ENCODE data around the gene ERLIN1. TPM values are rescaled to one million over a fixed set of nuclear protein-coding genes. Genes with fewer than 3 reads are reported as not detected.

The ERLIN1 gene
- total RNA-seq, 1 donor from 2014 or later: 35.7 TPM

DNA sequence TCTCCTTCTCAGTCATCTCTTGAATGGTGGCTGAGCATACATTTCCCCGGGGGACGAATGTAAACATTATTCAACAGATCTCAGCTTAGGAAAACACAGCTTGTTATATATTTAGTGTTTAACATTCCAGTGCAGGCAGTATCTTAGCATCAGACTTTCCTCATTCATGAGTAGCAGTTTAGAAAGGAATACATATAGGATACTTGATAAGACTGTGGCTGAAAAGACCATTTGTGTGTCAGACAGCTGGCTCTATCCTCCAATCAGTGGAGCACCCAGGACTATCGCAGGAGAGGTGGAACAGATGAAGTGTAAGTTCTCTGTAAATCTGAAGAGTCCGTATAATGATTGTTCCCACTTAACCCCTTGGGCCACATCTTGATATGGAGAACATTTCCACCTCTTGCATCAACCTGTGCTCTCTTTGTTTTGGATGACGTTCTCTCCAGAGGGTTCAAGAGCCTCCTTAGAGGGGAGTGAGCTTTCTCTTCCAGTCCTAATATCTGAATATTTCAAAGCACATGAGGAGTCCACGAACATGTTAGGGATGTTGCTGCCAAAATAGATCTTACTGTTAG, 34.0 kb downstream of the ERLIN1 start:
- no peaks in the 10 kb centered on the region for H3K4me1 ChIP-seq
- no peak overlapping the region for H3K9ac ChIP-seq
- no peaks in the 10 kb centered on the region for H3K79me2 ChIP-seq (ENCODE audit: low read depth)
- Mint-ChIP-seq H3K27ac (no peak overlapping the region), H3K27me3 (ENCODE audit: insufficient read depth, low read depth) (no peaks in the 10 kb centered on the region), H3K4me1 (peaks cover 5% of the 10 kb centered on the region), H3K9me3 (no peaks in the 10 kb centered on the region), H3K4me3 (no peak overlapping the region), H3K36me3 (peaks cover 17% of the 10 kb centered on the region)
- no peak overlapping the region for H2AFZ ChIP-seq (replicated peaks)
- H3F3A ChIP-seq (ENCODE audit: low read depth): peaks cover 4% of the 10 kb centered on the region
- H3K27ac ChIP-seq: no peak overlapping the region
- TF ChIP-seq CTCF (IDR thresholded peaks at IDR 0.05) (no peak), EZH2 (IDR thresholded peaks at IDR 0.05) (no peak), EZH2phosphoT487 (IDR thresholded peaks at IDR 0.05) (no peak)
- peaks cover 5% of the 10 kb centered on the region for H4K20me1 ChIP-seq (ENCODE audit: low read depth)
- no peaks in the 10 kb centered on the region for H3K9me3 ChIP-seq (ENCODE audit: low read depth)
- no peaks in the 10 kb centered on the region for H3K27me3 ChIP-seq
- peaks cover 4% of the 10 kb centered on the region for H3K36me3 ChIP-seq
- no peak overlapping the region for H3K4me3 ChIP-seq
- no peak for DNase-seq (ENCODE audit: low spot score)
- no peak overlapping the region for H3K4me2 ChIP-seq

GRCh38 chr10:100148353-100149211, 37.2 kb downstream of the ERLIN1 start:
- H3K9me3 Mint-ChIP-seq: no peaks in the 10 kb centered on the region
- Histone ChIP-seq H3F3A (ENCODE audit: low read depth) (peaks cover 4% of the 10 kb centered on the region), H3K9me3 (ENCODE audit: low read depth) (no peaks in the 10 kb centered on the region), H3K36me3 (no peaks in the 10 kb centered on the region), H3K9ac (no peak overlapping the region), H3K27ac (no peak overlapping the region), H3K4me3 (no peak overlapping the region), H3K4me1 (no peaks in the 10 kb centered on the region), H3K79me2 (ENCODE audit: low read depth) (no peaks in the 10 kb centered on the region), H3K27me3 (no peaks in the 10 kb centered on the region), H4K20me1 (ENCODE audit: low read depth) (peaks cover 5% of the 10 kb centered on the region), H3K4me2 (no peak overlapping the region), H2AFZ (replicated peaks) (no peak overlapping the region)
- no peak overlapping the region for H3K4me3 Mint-ChIP-seq
- DNase-seq (ENCODE audit: low spot score): no peak
- H3K4me1 Mint-ChIP-seq: peaks cover 5% of the 10 kb centered on the region
- H3K27me3 Mint-ChIP-seq (ENCODE audit: insufficient read depth, low read depth): peaks cover 6% of the 10 kb centered on the region
- TF ChIP-seq EZH2phosphoT487 (IDR thresholded peaks at IDR 0.05): no peak
- no peak for TF ChIP-seq CTCF (IDR thresholded peaks at IDR 0.05)
- TF ChIP-seq EZH2 (IDR thresholded peaks at IDR 0.05): no peak
- H3K27ac Mint-ChIP-seq: no peak overlapping the region
- H3K36me3 Mint-ChIP-seq: peaks cover 4% of the 10 kb centered on the region

GRCh38 chr10:100146875-100147650, 38.8 kb downstream of the ERLIN1 start:
- Mint-ChIP-seq H3K9me3 (no peaks in the 10 kb centered on the region), H3K36me3 (peaks cover 1% of the 10 kb centered on the region), H3K4me1 (peaks cover 5% of the 10 kb centered on the region), H3K27ac (no peak overlapping the region), H3K4me3 (no peak overlapping the region), H3K27me3 (ENCODE audit: insufficient read depth, low read depth) (peaks cover 6% of the 10 kb centered on the region)
- H3F3A ChIP-seq (ENCODE audit: low read depth): peaks cover 4% of the 10 kb centered on the region
- no peaks in the 10 kb centered on the region for H3K9me3 ChIP-seq (ENCODE audit: low read depth)
- H3K4me3 ChIP-seq: no peak overlapping the region
- no peaks in the 10 kb centered on the region for H3K4me1 ChIP-seq
- no peak overlapping the region for H3K27ac ChIP-seq
- H3K4me2 ChIP-seq: no peak overlapping the region
- H3K79me2 ChIP-seq (ENCODE audit: low read depth): no peaks in the 10 kb centered on the region
- H3K36me3 ChIP-seq: no peaks in the 10 kb centered on the region
- H2AFZ ChIP-seq (replicated peaks): no peak overlapping the region
- no peak overlapping the region for H3K9ac ChIP-seq
- peaks cover 5% of the 10 kb centered on the region for H4K20me1 ChIP-seq (ENCODE audit: low read depth)
- DNase-seq (ENCODE audit: low spot score): no peak
- H3K27me3 ChIP-seq: no peaks in the 10 kb centered on the region
- TF ChIP-seq EZH2phosphoT487 (IDR thresholded peaks at IDR 0.05) (no peak), CTCF (IDR thresholded peaks at IDR 0.05) (no peak), EZH2 (IDR thresholded peaks at IDR 0.05) (no peak)

Data from neural progenitor cell (in vitro differentiated cells).